ENCODE data around the gene MED1. TPM values are rescaled to one million over a fixed set of nuclear protein-coding genes. Genes with fewer than 3 reads are reported as not detected.

Gene MED1
- total and polyA plus RNA-seq, 2 of the 4 experiments (the other 2 are of a cell fraction), result 16.9 to 24.2 TPM

GRCh38 chr17:39462631-39463375 lies 11.7 kb upstream of the MED1 start:
- H2BK5ac ChIP-seq (ENCODE audit: low read depth, low read length, poor library complexity, severe bottlenecking), result peak overlapping the region; percentile 63
- H2BK120ac ChIP-seq (ENCODE audit: low read depth, low read length), result no peak overlapping the region
- no peak overlapping the region for H2BK15ac ChIP-seq (ENCODE audit: low read depth, low read length)
- WGBS, 2 experiments (ENCODE audit: extremely low coverage in 2 of 2, insufficient read length in 1 of 2), result 5% methylated on average over 15 of the region's 28 CpGs; no CpG with 5 or more reads in 1 of the 2 experiments
- H2AK5ac ChIP-seq (ENCODE audit: low read depth, low read length), result peak overlapping the region; percentile 81; the same call in 1 of the 2 replicates
- H3K18ac ChIP-seq (ENCODE audit: low read depth, low read length), result no peak overlapping the region
- no peak for ATAC-seq (ENCODE audit: low read depth)
- no peaks in the 10 kb centered on the region for H3K4me1 ChIP-seq (ENCODE audit: control insufficient read depth, insufficient read depth, low read length)
- peak overlapping the region; percentile 32 to 57; a peak in 2 of 4 replicates for H4K8ac ChIP-seq (ENCODE audit: low read depth in 2 of 2, low read length in 2 of 2)
- H3K36me3 ChIP-seq (ENCODE audit: control insufficient read depth, insufficient read depth, low read length), result peaks cover 1% of the 10 kb centered on the region; the same call in 1 of the 2 replicates
- no peaks in the 10 kb centered on the region for H3K9me3 ChIP-seq (ENCODE audit: control insufficient read depth, insufficient read depth, low read length)
- peak overlapping the region; percentile 96 for H3K9ac ChIP-seq (ENCODE audit: low read depth, low read length)
- H2AFZ ChIP-seq (replicated peaks; ENCODE audit: low read length, poor library complexity), result peak overlapping the region; percentile 38
- H3K27me3 ChIP-seq (ENCODE audit: control insufficient read depth, insufficient read depth, low read length), result no peaks in the 10 kb centered on the region
- ChIA-PET CTCF (interaction anchor here (1.0 kb wide), 1 partner anchor 12 kb away, joined by 6 read pairs; no protein-coding TSS in a partner anchor), POLR2A (ENCODE audit: unreplicated experiment) (interaction anchor here (1.8 kb wide), 1 partner anchor 12 kb away, joined by 19 read pairs; the partner anchor contains the start of gene MED1)
- H3K14ac ChIP-seq (replicated peaks; ENCODE audit: low read depth, low read length), result peak overlapping the region; percentile 74
- peak overlapping the region; percentile 92 for H3K23ac ChIP-seq (ENCODE audit: low read depth, low read length)
- H3K9me1 ChIP-seq (ENCODE audit: insufficient read depth, low read length), result no peaks in the 10 kb centered on the region
- intact Hi-C loops (cut with micrococcal nuclease) (loop anchor here (2.0 to 10.0 kb wide), 2 partner anchors 22 to 188 kb away; no protein-coding TSS in a partner anchor), in situ Hi-C loops (cut with MboI; ENCODE audit: low sequenced_read_pairs) (no loop called here), dilution Hi-C loops (cut with HindIII; ENCODE audit: low sequenced_read_pairs, unreplicated experiment) (no loop called here)
- H4K5ac ChIP-seq (ENCODE audit: low read depth, low read length), result no peak overlapping the region
- H3K4me3 ChIP-seq (ENCODE audit: insufficient read depth, low read depth, low read length), result peak overlapping the region; percentile 82
- 0 out of 2 replicates have a peak overlapping the region, but pooled peaks have one; percentile 3 for H4K91ac ChIP-seq (ENCODE audit: insufficient read depth, low read depth, low read length)
- peaks cover 47% of the 10 kb centered on the region for H4K20me1 ChIP-seq (ENCODE audit: insufficient read depth, low read length)
- H2AK9ac ChIP-seq (replicated peaks; ENCODE audit: low read depth, low read length, poor library complexity), result peak overlapping the region; percentile 68
- peak overlapping the region; percentile 88 for H3K4me2 ChIP-seq (ENCODE audit: low read depth, low read length)
- no peak overlapping the region for H2BK20ac ChIP-seq (ENCODE audit: low read depth, low read length)
- H3K79me1 ChIP-seq (ENCODE audit: low read depth in 1 of 2, low read length in 2 of 2), result peaks cover 0 to 29% of the 10 kb centered on the region in 2 experiments; a peak in 3 of 4 replicates
- H3K4ac ChIP-seq (ENCODE audit: low read depth, low read length), result peak overlapping the region; percentile 54
- peak overlapping the region; percentile 72 for H3K27ac ChIP-seq (ENCODE audit: insufficient read depth, low read length)
- H3K56ac ChIP-seq (ENCODE audit: extremely low read depth, insufficient read depth, low read length), result peak overlapping the region; percentile 92; the same call in 1 of the 2 replicates
- DNase-seq, result peak; percentile 7
- TSS peak; percentile 85 for BruUV-seq (replicated peaks)
- TF ChIP-seq RFX5 (IDR thresholded peaks at IDR 0.05; ENCODE audit: low read depth, low read length) (no peak), BHLHE40 (IDR thresholded peaks at IDR 0.05; ENCODE audit: low read depth, low read length) (no peak), NFE2L2 (IDR thresholded peaks at IDR 0.05; ENCODE audit: low read depth, low read length) (no peak), POLR2A (IDR thresholded peaks at IDR 0.05; ENCODE audit: low read depth, low read length) (no peak), FOS (IDR thresholded peaks at IDR 0.05; ENCODE audit: low read depth, low read length) (no peak), RCOR1 (IDR thresholded peaks at IDR 0.05; ENCODE audit: insufficient replicate concordance, low read length) (no peak), MAFK (IDR thresholded peaks at IDR 0.05; ENCODE audit: low read depth, low read length) (no peak), USF2 (IDR thresholded peaks at IDR 0.05; ENCODE audit: low read depth, low read length) (no peak), CHD1 (IDR thresholded peaks at IDR 0.05; ENCODE audit: low read depth, low read length) (no peak), RAD21 (IDR thresholded peaks at IDR 0.05; ENCODE audit: low read length) (no peak), CEBPB (IDR thresholded peaks at IDR 0.05; ENCODE audit: low read depth, low read length) (no peak), MAZ (IDR thresholded peaks at IDR 0.05; ENCODE audit: borderline replicate concordance, low read depth, low read length) (no peak), ELK1 (IDR thresholded peaks at IDR 0.05; ENCODE audit: borderline replicate concordance, low read depth, low read length) (no peak), MXI1 (IDR thresholded peaks at IDR 0.05; ENCODE audit: borderline replicate concordance, low read depth, low read length) (no peak)
